GM18498 (cell line): ENCODE measurements around the gene DNAJC6.

Source experiments
- ATAC-seq: cut with Tn5 transposase; IDR thresholded peaks from one replicate; pipeline ENCODE4 v1.9.1; 2021; ENCODE audit warnings: mild to moderate bottlenecking, moderate library complexity; ENCODE audit not compliant: unreplicated experiment

Gene DNAJC6

GRCh38 chr1:65292861-65293593, 16.3 kb upstream of the DNAJC6 start:
- ATAC-seq = no peak

GRCh38 chr1:65297706-65298105, 11.6 kb upstream of the DNAJC6 start:
- ATAC-seq = no peak

- no peak for ATAC-seq
These were observed 10.0 kb upstream of the DNAJC6 start for GRCh38 chr1:65299328-65299727.

GRCh38 chr1:65308781-65309303, 501 bp upstream of the DNAJC6 start:
- no peak for ATAC-seq

- ATAC-seq = no peak
These were observed 790 bp downstream of the DNAJC6 start for GRCh38 chr1:65310078-65310587.

- no peak for ATAC-seq
These were observed 2.4 kb downstream of the DNAJC6 start for GRCh38 chr1:65311760-65312159.

- ATAC-seq = no peak
These were observed 6.9 kb downstream of the DNAJC6 start for GRCh38 chr1:65316233-65316632.

- no peak for ATAC-seq
These were observed 8.7 kb downstream of the DNAJC6 start for GRCh38 chr1:65317866-65318653.

GRCh38 chr1:65319141-65319540, 9.8 kb downstream of the DNAJC6 start:
- ATAC-seq = no peak

- ATAC-seq = no peak
These were observed 10.4 kb downstream of the DNAJC6 start for GRCh38 chr1:65319754-65320153.

- no peak for ATAC-seq
These were observed 12.5 kb downstream of the DNAJC6 start for GRCh38 chr1:65321879-65322278.

GRCh38 chr1:65323246-65323645, 13.9 kb downstream of the DNAJC6 start:
- ATAC-seq = no peak

GRCh38 chr1:65330021-65330420, 20.7 kb downstream of the DNAJC6 start:
- no peak for ATAC-seq

GRCh38 chr1:65330822-65331221, 21.5 kb downstream of the DNAJC6 start:
- ATAC-seq = no peak

GRCh38 chr1:65332821-65333220, 23.5 kb downstream of the DNAJC6 start:
- no peak for ATAC-seq

GRCh38 chr1:65334081-65334480, 24.7 kb downstream of the DNAJC6 start:
- ATAC-seq = no peak

- ATAC-seq = no peak
These were observed 30.6 kb downstream of the DNAJC6 start for GRCh38 chr1:65339866-65340468.

GRCh38 chr1:65341381-65341780, 32.0 kb downstream of the DNAJC6 start:
- no peak for ATAC-seq

- no peak for ATAC-seq
These were observed 33.9 kb downstream of the DNAJC6 start for GRCh38 chr1:65343286-65343685.

- ATAC-seq = no peak
These were observed 35.0 kb downstream of the DNAJC6 start for GRCh38 chr1:65344171-65344814.

- no peak for ATAC-seq
These were observed 36.8 kb downstream of the DNAJC6 start for GRCh38 chr1:65346190-65346589.
